ENCODE results near the gene LLGL2. TPM values are rescaled to one million over a fixed set of nuclear protein-coding genes. Genes with fewer than 3 reads are reported as not detected.

The LLGL2 gene
- polyA plus RNA-seq, 3 donors from 2014 or later = 81.2 to 137 (median 84.4) TPM

DNA sequence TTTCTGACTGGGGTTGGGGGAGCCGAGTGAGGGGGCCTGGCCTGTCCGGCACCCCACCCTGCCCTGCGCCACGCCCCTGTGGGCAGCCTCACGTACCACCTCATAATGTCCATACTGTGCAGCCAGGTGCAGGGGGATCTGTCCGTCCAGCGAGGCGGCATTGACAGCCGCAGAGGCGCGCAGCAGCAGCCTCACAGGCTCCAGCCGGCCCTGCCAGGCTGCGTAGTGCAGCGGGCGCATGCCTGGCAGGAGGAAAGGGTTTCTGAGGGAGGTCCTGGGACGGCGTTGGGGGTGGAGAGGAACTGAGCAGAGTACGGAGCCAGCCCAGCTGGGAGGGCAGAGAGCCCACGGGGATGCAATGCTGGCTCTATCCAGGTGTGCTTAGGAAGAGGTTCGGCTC, 18.6 kb upstream of the LLGL2 start:
- no peak for DNase-seq
- Mint-ChIP-seq H3K36me3 (no peaks in the 10 kb centered on the region), H3K27ac (no peak overlapping the region), H3K4me3 (no peak overlapping the region), H3K4me1 (peaks cover 5 to 15% of the 10 kb centered on the region in 2 donors), H3K9me3 (no peaks in the 10 kb centered on the region), H3K27me3 (ENCODE audit: low read depth in 3 of 3) (peaks cover 0 to 2% (median 1%) of the 10 kb centered on the region in 3 donors)

DNA sequence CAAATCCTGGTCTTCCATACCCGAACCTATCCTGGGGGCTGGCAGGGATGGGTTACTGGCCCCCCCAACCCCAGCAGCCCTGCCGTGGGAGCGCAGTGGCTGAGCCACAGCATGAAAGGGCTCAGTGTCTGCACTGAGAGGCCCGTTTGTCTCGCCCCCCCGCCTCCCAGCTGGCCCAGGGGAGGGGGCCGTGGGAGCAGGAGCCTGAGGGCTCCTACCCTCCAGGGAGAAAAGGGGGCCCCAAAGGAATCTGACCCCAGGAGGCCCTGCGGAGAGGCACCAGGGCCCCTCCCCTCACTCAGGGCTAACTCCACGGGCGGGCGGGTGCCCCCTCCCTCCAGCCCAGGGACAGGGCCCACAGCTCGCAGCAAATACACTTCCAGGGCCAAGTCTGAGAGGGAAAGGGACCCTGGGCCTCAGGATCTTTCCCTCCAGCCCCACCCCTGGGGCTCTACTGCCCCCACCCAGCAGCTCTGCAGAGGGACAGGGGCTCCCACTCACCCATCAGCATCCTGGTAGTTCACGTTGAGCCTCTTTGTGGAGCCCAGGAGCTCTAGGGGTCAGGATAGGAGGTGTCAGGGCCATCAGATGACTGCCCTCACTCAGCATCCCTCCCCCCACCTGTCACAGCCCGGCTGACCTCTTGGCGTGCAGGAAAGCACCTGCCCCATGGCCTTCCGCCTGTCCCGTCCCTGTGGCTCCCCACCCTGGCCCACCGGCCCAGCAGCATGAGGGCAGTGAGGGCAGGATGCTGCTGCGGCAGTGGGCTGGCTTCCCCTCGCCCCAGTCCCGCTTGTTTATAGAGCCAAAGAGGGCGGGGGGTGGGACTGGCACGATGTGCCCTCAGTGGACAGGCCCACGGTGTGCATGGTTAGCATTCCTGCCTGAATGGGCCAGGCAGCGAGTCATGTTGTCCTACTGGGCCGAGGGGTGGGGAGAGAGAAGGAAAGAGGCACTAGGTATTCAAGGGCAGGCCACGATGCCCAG, 17.5 kb upstream of the LLGL2 start:
- H3K4me1 Mint-ChIP-seq = peaks cover 5 to 15% of the 10 kb centered on the region in 2 donors

DNA sequence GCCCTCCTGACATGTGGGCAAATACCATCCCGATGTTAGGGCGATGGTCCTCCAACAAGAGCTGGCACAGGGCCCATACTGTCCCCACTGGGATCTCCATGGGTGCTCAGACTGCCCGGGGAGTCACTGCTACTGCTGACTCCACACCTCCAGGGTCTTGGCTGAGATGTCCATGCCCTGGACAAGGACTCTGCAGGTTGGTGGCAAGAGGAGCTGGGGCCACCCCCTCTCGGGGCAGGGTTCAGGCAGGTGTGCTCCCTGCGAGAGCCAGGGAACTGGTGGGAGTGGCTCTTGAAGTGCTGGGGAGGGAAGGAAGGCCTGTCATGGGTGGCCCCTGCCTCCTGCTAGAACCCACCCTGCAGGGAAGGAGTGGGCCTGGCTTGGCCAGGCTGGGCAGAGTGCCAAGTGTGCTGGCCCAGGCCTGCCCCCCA, 16.6 kb upstream of the LLGL2 start:
- DNase-seq = no peak
- Mint-ChIP-seq H3K36me3 (no peaks in the 10 kb centered on the region), H3K27me3 (ENCODE audit: low read depth in 3 of 3) (peaks cover 0 to 2% (median 1%) of the 10 kb centered on the region in 3 donors), H3K9me3 (no peaks in the 10 kb centered on the region), H3K4me1 (peaks cover 5 to 12% of the 10 kb centered on the region in 2 donors), H3K27ac (no peak overlapping the region), H3K4me3 (no peak overlapping the region)

More for the DNA sequence above, 17.5 kb upstream of the LLGL2 start:
- Mint-ChIP-seq H3K27ac (no peak overlapping the region), H3K9me3 (no peaks in the 10 kb centered on the region), H3K27me3 (ENCODE audit: low read depth in 3 of 3) (peaks cover 0 to 2% (median 1%) of the 10 kb centered on the region in 3 donors), H3K4me3 (no peak overlapping the region), H3K36me3 (no peaks in the 10 kb centered on the region)
- no peak for DNase-seq

DNA sequence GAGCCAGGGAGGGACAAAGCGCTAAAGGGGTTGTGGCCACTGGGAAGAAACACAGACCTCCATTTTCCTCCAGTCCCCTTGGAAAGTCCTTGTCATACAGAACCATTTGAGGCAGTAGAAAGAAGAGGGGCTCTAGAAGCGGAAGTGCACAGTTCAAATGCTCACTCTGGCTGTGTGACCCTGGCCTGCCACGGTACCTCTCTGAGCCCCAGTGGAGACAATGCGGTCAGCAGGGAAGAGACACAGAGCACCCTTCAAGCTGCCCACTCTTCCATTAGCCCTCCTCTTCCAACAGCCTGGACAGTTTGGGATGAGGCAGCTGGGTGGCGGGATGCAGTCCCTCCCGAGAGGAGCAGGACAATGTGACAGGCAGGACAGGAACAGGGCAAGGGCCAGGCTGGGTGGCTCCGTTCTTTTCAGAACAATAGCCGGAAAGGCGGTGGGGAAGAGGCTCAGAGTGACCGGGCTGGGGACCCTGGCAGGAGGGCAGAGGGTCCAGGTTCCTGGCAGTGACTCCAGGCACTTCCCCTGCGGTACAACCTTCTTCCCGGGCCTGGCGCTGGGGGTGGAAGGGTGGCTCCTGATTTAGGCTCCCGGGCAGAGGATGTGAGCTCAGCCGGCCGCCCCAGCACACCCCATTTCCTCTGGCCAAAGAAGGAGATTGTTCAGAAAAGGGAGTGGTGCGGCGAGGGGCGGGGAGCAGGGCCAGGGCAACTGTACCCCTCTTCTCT, 15.8 kb upstream of the LLGL2 start:
- peaks cover 0 to 4% (median 2%) of the 10 kb centered on the region in 3 donors for H3K27me3 Mint-ChIP-seq (ENCODE audit: low read depth in 3 of 3)

DNA sequence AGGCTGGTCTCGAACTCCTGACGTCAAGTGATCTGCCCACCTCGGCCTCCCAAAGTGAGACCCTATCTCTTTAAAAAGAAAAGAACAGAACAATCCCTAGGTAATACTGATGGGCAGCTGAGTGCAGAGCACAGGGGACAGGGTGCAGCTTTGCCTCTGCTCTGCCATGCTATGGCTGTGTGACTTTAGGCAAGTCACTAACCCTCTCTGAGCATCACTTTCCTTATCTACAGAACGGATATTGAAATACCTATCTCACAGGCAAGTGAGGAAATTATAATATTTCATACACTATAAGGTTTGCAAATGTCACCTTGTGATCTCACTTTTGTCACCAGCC, 14.3 kb upstream of the LLGL2 start:
- Mint-ChIP-seq H3K4me3 (no peak overlapping the region), H3K9me3 (no peaks in the 10 kb centered on the region), H3K36me3 (no peaks in the 10 kb centered on the region), H3K27ac (peak overlapping the region in 1 of 6 donors; percentile 26), H3K27me3 (ENCODE audit: low read depth in 3 of 3) (peaks cover 0 to 4% (median 0%) of the 10 kb centered on the region in 3 donors), H3K4me1 (no peaks in the 10 kb centered on the region)
- DNase-seq = no peak

More for the DNA sequence above, 15.8 kb upstream of the LLGL2 start:
- H3K4me3 Mint-ChIP-seq = no peak overlapping the region
- H3K4me1 Mint-ChIP-seq = peaks cover 5% of the 10 kb centered on the region in 2 donors
- no peak overlapping the region for H3K27ac Mint-ChIP-seq
- DNase-seq = no peak
- no peaks in the 10 kb centered on the region for H3K9me3 Mint-ChIP-seq
- no peaks in the 10 kb centered on the region for H3K36me3 Mint-ChIP-seq

DNA sequence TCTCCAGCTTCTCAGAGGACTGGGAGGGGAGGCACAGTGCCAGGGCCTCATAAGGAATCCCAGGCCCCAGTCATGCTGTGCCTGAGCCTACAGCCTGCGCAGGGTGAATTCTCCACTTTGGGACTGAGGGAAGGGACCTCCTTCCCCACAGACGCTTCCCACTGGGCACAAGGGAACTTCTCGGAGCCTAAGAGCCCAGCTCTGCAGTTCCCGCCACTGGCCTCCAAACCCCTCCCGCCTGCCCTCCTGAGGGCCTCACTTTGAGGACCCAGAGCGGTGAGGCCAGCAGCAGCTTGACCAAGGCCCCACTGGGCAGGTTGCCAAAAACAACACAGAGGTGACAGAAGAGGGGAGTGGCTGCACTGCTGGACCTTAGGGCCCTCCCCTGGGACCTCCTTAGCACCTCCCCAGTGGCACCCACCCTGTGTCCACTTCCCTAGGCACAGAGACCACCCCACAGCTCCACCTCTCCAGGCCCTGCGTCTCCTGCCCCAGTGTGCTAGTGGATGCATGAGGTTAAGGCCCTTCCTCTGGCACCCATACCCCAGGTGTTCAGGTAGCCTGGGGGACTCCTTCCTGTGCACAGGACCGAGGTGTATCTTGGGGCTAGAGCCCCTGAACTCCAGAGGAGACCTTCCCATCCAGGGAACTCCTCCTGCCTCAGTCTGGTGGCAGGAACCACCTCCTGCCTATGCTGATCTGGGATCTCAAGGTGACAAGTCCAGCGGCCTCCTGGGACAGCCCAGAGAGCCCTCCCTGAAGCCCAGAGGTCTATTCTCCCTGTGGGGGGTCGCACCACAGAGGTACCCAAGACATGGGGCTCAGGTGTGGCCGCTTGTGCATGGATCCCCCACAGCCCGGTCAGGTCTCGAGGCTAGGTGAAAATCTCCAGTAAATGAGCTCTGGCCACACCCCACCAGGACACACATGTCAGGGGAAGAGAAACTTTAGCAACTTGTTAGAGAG, 13.6 kb upstream of the LLGL2 start:
- Mint-ChIP-seq H3K27me3 (ENCODE audit: low read depth in 3 of 3) (peaks cover 0 to 6% (median 0%) of the 10 kb centered on the region in 3 donors), H3K4me1 (peaks cover 0 to under 1% of the 10 kb centered on the region in 2 donors), H3K27ac (no peak overlapping the region), H3K36me3 (no peaks in the 10 kb centered on the region), H3K9me3 (no peaks in the 10 kb centered on the region), H3K4me3 (no peak overlapping the region)
- no peak for DNase-seq

DNA sequence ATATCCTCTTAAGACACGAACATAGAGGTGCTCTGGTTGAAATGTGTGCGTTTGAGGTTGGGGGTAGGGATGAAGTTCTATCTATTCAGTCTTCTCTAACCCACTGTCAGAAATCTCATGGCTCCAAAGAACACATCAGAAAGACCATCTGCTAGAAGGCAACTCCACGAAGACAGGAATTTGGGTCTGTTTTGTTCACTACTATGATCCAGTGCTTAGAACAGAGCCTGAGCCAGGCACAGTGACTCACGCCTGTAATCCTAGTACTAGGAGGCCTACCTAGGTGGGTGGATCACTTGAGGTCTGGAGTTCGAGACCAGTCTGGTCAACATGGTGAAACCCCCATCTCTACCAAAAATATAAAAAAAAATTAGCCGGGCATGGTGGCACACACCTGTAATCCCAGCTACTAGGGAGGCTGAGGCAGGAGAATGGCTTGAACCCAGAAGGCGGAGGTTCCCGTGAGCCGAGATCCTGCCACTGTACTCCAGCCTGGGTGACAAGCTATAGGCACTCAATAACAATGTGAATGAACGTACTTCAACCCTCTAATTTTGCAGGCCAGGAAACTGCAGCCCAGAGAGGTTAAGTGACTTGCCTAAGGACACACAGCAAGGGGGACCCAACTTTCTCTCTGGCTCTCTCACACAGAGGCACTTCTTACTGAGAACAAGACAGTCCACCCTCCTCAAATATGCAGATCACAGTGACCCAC, 12.4 kb upstream of the LLGL2 start:
- Mint-ChIP-seq H3K36me3 (no peaks in the 10 kb centered on the region), H3K9me3 (no peaks in the 10 kb centered on the region), H3K4me3 (peak overlapping the region in 4 of 5 donors; percentile 3 to 30 (median 6)), H3K4me1 (peaks cover 11 to 12% of the 10 kb centered on the region in 2 donors), H3K27ac (no peak overlapping the region), H3K27me3 (ENCODE audit: low read depth in 3 of 3) (peaks cover 3 to 11% (median 11%) of the 10 kb centered on the region in 3 donors)
- no peak for DNase-seq

DNA sequence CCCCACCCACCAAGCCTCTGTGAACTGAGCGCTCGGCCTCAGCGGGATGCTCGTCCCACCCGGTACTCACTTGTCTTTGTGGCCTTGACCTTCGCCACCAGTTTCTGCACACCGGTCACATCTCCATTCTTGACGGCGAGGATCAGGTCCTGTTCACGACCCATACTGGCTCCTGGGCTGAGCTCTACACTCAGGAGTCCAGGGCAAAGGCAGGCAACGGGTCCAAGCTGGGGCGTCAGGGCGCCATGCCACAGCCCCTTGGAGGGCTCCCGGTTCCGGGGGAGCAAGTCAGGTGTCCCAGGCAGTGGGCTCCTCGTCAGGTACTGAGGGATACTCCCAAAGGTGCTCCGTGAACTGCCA, 11.9 kb upstream of the LLGL2 start:
- no peak for DNase-seq
- Mint-ChIP-seq H3K4me3 (peak overlapping the region in 2 of 5 donors; percentile 7 to 30), H3K27me3 (ENCODE audit: low read depth in 3 of 3) (peaks cover 3 to 16% (median 16%) of the 10 kb centered on the region in 3 donors), H3K9me3 (no peaks in the 10 kb centered on the region), H3K4me1 (peaks cover 17 to 18% of the 10 kb centered on the region in 2 donors), H3K36me3 (peaks cover 3 to 5% (median 3%) of the 10 kb centered on the region in 3 donors), H3K27ac (no peak overlapping the region)

DNA sequence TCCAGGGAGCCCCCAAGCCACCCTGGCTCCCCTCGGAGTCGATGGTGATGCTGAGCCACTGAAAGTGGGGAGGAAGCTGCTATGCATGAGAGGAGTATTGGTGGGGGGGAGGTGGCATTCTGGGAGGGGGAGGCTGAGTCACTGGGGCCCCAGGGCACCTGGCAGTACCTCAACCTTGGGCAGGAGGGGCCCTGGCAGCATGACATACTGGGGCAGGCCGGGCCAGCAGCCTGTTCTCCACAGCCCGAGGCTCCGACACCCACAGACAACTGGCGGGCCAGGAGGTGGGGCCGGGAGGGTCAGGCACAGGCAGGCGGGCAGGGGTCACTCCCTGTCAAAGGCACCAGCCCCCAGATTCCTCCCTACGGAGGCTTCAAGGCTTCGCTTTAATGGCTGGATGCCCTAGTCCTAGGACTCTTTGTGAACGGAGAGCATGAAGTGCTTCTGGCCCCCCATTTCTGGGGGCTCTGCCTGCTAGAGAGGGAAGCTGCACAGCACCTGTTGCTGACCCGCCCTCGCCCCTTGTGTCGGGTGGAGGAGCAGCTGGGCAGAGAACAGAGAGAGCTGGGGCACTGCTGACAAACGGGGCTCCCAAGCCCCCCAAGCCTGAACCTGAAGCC, 11.1 kb upstream of the LLGL2 start:
- Mint-ChIP-seq H3K36me3 (peaks cover 4 to 6% (median 5%) of the 10 kb centered on the region in 3 donors), H3K27ac (no peak overlapping the region)

DNA sequence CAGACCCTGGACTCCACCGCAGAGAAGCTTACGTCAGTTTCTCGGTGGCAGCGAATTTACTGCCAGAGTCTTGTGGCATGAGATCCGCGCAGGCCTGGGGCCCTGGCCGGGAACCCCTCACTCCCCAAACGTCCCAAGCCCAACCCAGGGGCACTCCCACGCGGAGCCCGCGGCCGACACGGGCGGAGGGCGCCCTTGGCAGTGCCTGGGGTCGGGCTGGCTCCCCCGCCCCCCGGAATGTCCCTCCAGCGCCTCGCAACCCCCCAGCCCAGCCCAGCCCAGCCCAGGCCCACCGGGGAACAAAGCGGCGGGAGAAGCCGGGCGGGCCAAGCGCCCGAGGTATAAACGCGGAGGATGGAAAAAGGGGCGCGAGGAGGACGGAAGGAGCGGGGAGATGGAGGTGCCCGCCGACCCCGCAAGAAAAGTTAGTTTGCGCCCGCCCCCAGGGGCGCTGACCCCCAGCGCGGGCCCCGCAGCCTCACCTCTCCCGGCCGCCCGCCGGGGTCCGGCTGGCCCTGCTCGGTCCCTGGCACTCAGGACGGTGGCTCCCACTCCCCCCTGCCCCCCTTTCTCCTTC, 10.5 kb upstream of the LLGL2 start:
- Mint-ChIP-seq H3K4me3 (peak overlapping the region in 4 of 5 donors; percentile 21 to 48 (median 41)), H3K27me3 (ENCODE audit: low read depth in 3 of 3) (peaks cover 3 to 17% (median 17%) of the 10 kb centered on the region in 3 donors), H3K9me3 (no peaks in the 10 kb centered on the region), H3K27ac (no peak overlapping the region), H3K36me3 (peaks cover 6 to 8% (median 7%) of the 10 kb centered on the region in 3 donors), H3K4me1 (peaks cover 28 to 32% of the 10 kb centered on the region in 2 donors)
- no peak for DNase-seq

More for the DNA sequence above, 11.1 kb upstream of the LLGL2 start:
- DNase-seq = no peak
- peaks cover 3 to 17% (median 17%) of the 10 kb centered on the region in 3 donors for H3K27me3 Mint-ChIP-seq (ENCODE audit: low read depth in 3 of 3)
- no peaks in the 10 kb centered on the region for H3K9me3 Mint-ChIP-seq
- H3K4me1 Mint-ChIP-seq = peaks cover 24 to 26% of the 10 kb centered on the region in 2 donors
- peak overlapping the region in 4 of 5 donors; percentile 21 to 48 (median 41) for H3K4me3 Mint-ChIP-seq

DNA sequence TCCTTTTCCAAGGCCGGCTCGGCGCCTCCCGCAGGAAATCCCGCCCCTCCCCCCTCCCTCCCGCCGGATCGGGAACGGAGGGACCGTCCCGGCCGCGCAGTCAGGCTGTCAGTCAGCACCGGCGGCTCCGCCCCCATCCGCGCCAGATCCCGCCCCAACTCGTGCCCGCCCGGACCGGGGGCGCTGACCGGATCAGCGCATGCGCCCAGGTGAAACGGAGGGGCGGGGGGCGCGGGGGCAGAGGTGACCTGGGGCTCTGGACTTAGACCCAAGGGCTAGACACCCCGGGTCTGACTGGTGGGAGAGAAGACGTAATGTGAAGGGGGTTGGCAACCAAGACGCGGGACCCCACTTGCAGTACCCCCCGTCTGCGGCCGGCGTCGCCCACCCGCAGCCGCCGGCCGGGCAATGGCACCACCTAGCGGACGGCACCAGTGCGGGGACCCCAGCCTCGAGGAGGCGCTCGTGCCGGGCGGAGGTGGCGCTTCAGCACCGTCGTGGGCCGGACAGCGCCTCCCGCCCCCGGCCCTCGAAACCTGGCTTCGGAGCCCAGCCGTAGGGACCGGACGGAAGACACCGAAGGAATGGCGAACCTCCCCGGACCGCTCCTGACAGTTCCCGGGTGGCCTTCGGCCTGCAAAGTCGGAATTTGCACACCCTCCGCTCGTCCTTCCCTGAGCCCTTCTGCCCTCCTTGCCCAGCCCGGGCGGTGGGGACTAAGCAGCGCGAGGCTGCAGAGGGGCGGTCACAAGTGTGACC, 9.8 kb upstream of the LLGL2 start, which contains the start of gene CASKIN2:
CASKIN2 (minus strand) TSS at position 42 of the 759 bp plus-strand sequence. CDS start 1,733 bp downstream, outside the sequence.
- Mint-ChIP-seq H3K27me3 (ENCODE audit: low read depth in 3 of 3) (peaks cover 3 to 17% (median 16%) of the 10 kb centered on the region in 3 donors), H3K27ac (peak within 1 kb of the TSS in 4 of 6 donors; percentile 36 to 68 (median 53)), H3K4me1 (peaks cover 28 to 33% of the 10 kb centered on the region in 2 donors), H3K9me3 (no peaks in the 10 kb centered on the region), H3K4me3 (peak within 1 kb of the TSS; percentile 75 to 89 (median 77)), H3K36me3 (peaks cover 6 to 8% (median 8%) of the 10 kb centered on the region in 3 donors)
- DNase-seq = peak; percentile 74 to 81 (median 80)
